Body of pancreas (tissue), 4 donors: ENCODE data around the gene LPP. TPM values are rescaled to one million over a fixed set of nuclear protein-coding genes. Genes with fewer than 3 reads are reported as not detected.

ENCODE experiments used
- ATAC-seq: fragments of 150-250 bp; one replicate; pipeline ENCODE4 v1.9.1; 2016
- DNase-seq, 4 donors: peaks; one replicate each; pipeline ENCODE4 v3.0.0-alpha.2; 2019
- H3K27ac ChIP-seq, 4 donors: fragments of 200-600 bp; sonication (generic); 1 replicate in 3 of 4; 2 replicates in 1 of 4; pipeline versions ENCODE4 v1.5.1 to v1.6.1; 2016 to 2019; ENCODE audit warnings: mild to moderate bottlenecking in 1 of 4, mixed read lengths in 1 of 4, moderate library complexity in 1 of 4
- H3K27me3 ChIP-seq, 2 donors: fragments of 200-600 bp; sonication (generic); one replicate each; pipeline ENCODE4 v1.6.0; 2016; ENCODE audit warnings: mild to moderate bottlenecking in 1 of 2
- H3K36me3 ChIP-seq, 2 donors: fragments of 200-600 bp; sonication (generic); replicated peaks in 1 of 2; 2 replicates each; pipeline ENCODE4 v1.5.1; 2016; ENCODE audit warnings: low read depth in 2 of 2; ENCODE audit not compliant: insufficient read depth in 1 of 2
- H3K4me1 ChIP-seq: fragments of 200-600 bp; sonication (generic); one replicate; pipeline ENCODE4 v1.6.0; 2016
- H3K4me3 ChIP-seq, 2 donors: fragments of 200-600 bp; sonication (generic); 1 replicate in 1 of 2; 2 replicates in 1 of 2; pipeline ENCODE4 v1.5.1; 2016 to 2019
- H3K9me3 ChIP-seq, 3 donors: fragments of 200-600 bp; sonication (generic); 1 replicate in 2 of 3; 2 replicates in 1 of 3; pipeline ENCODE4 v1.5.1; 2016
- POLR2A ChIP-seq, 3 donors: fragments of 450-650 bp; IDR thresholded peaks; one replicate each; pipeline ENCODE4 v1.6.1; 2016; ENCODE audit warnings: antibody characterized with exemption in 3 of 3, mild to moderate bottlenecking in 2 of 3
- WGBS, 2 donors: methylation state at CpG; one replicate each; pipeline ENCODE4 v1.1.5; 2017; 5-methylcytosine and 5-hydroxymethylcytosine counted together
- intact Hi-C: fragments of 100-400 bp; cut with DNase I; formaldehyde crosslinking; loops from one replicate; pipeline ENCODE4 v1.15.1; 2023
- total RNA-seq, 2 donors: library from RNA; depleted of rRNA; stranded (reverse); fragments of >200 nt; gene quantifications; one replicate each; pipeline ENCODE4 v1.1.0, GENCODE V29; 2016
- TF ChIP-seq, protein P1 (sequence below), 7 experiments: fragments of 450-650 bp in 4 of 7; fragments of 200-600 bp in 3 of 7; sonication (generic) in 3 of 7; IDR thresholded peaks; one replicate each; pipeline ENCODE4 v1.5.1; 2016 to 2019; ENCODE audit warnings: antibody characterized with exemption in 7 of 7

The LPP gene
- total RNA-seq, 2 donors from 2014 or later, result 60.6 to 65.1 TPM

DNA sequence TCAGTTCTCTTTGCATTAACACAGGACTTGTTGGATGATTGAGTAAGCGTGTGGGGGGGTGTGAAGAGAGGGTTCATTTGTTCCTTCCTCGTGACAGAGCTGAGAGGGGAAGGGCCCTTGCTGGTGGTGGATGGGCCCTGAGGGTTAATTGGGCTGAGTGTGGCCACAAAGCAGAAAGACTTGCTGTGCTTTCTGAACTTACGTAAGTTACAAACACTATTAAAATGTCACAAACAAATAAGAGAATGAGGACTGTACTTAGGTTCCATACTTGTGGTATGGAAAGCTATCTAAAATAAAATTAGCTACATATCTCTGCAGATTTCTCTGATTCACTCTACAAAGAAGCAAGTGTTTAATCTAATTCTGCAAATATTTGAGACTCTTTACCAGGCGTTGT lies 231.3 kb downstream of the LPP start:
- H3K4me1 ChIP-seq, result peaks cover 34% of the 10 kb centered on the region
- intact Hi-C loops, result no loop called here
- no peaks in the 10 kb centered on the region for H3K9me3 ChIP-seq
- H3K27me3 ChIP-seq, result no peaks in the 10 kb centered on the region
- H3K27ac ChIP-seq, result no peak overlapping the region
- peak in 1 of 4 donors; percentile 43 for DNase-seq
- H3K36me3 ChIP-seq, result no peaks in the 10 kb centered on the region
- no peak overlapping the region for H3K4me3 ChIP-seq
- TF ChIP-seq, protein P1, sequence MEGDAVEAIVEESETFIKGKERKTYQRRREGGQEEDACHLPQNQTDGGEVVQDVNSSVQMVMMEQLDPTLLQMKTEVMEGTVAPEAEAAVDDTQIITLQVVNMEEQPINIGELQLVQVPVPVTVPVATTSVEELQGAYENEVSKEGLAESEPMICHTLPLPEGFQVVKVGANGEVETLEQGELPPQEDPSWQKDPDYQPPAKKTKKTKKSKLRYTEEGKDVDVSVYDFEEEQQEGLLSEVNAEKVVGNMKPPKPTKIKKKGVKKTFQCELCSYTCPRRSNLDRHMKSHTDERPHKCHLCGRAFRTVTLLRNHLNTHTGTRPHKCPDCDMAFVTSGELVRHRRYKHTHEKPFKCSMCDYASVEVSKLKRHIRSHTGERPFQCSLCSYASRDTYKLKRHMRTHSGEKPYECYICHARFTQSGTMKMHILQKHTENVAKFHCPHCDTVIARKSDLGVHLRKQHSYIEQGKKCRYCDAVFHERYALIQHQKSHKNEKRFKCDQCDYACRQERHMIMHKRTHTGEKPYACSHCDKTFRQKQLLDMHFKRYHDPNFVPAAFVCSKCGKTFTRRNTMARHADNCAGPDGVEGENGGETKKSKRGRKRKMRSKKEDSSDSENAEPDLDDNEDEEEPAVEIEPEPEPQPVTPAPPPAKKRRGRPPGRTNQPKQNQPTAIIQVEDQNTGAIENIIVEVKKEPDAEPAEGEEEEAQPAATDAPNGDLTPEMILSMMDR (IDR thresholded peaks at IDR 0.05), result no peak
- no peak for TF ChIP-seq POLR2A (IDR thresholded peaks at IDR 0.05)
- 66 to 70% methylated on average over 4 of the region's 4 CpGs for WGBS, 2 donors
- ATAC-seq, result no peak

DNA sequence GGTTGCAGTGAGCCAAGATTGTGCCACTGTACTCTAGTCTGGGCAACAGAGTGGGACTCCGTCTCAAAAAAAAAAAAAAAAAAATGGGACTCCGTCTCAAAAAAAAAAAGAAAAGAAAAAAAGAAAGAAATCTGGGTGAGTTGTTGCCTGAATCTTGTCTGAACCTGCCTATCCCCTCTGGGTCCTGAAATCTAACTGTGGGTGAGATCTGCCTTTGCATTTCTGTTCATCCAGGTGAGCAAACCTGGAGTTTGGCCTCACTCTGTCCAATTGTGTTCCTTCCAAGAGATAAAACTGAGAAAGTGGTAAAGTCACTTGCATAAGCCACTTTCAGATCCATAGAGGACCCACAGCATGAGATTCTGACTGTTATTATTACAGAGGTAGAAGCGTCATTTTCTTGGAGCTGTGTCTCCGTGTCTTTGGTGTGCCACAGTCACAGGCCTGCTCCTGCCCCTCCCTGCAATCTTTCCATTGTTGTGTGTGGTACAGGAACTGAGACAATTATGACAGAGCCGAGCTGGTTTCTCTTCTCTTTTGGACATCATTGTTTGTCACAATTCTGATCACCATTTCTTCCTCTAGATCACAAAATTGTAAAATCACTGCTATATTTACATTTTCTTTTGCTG lies 235.9 kb downstream of the LPP start:
- H3K9me3 ChIP-seq, result no peaks in the 10 kb centered on the region
- WGBS, 2 donors, result 60 to 63% methylated on average over 5 of the region's 5 CpGs
- H3K27ac ChIP-seq, result peak overlapping the region in 1 of 4 donors; percentile 47
- intact Hi-C loops, result no loop called here
- ATAC-seq (no peak), DNase-seq (peak in 2 of 4 donors; percentile 17 to 66)
- H3K4me1 ChIP-seq, result peaks cover 46% of the 10 kb centered on the region
- H3K36me3 ChIP-seq, result no peaks in the 10 kb centered on the region
- TF ChIP-seq POLR2A (IDR thresholded peaks at IDR 0.05), result no peak
- TF ChIP-seq, protein P1 (IDR thresholded peaks at IDR 0.05), result no peak
- H3K27me3 ChIP-seq, result no peaks in the 10 kb centered on the region
- no peak overlapping the region for H3K4me3 ChIP-seq

DNA sequence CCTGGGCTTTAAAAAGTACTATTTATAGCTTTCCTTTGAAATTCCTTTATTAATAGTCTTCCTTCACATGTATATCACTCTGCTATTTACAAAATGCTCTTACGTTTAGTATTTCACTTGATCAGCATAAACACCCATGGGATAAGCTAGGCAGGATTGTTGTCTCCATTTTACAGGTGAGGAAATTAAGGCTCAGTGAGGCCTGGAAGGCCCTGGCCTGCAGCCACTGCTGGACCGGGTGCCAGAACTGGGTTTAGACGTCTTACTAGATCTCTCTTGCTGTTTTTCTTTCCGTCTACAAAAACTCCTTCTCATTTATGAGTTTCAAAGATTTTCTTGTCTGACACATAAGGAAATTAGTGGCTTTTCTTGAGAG lies 236.4 kb downstream of the LPP start:
- H3K4me1 ChIP-seq, result peaks cover 46% of the 10 kb centered on the region
- ATAC-seq (no peak), DNase-seq (no peak)
- H3K27ac ChIP-seq, result peak overlapping the region in 1 of 4 donors; percentile 47
- 37 to 43% methylated on average over 4 of the region's 4 CpGs for WGBS, 2 donors
- no peak overlapping the region for H3K4me3 ChIP-seq
- intact Hi-C loops, result no loop called here
- H3K9me3 ChIP-seq, result no peaks in the 10 kb centered on the region
- no peaks in the 10 kb centered on the region for H3K27me3 ChIP-seq
- TF ChIP-seq, protein P1 (IDR thresholded peaks at IDR 0.05), result no peak
- no peaks in the 10 kb centered on the region for H3K36me3 ChIP-seq

DNA sequence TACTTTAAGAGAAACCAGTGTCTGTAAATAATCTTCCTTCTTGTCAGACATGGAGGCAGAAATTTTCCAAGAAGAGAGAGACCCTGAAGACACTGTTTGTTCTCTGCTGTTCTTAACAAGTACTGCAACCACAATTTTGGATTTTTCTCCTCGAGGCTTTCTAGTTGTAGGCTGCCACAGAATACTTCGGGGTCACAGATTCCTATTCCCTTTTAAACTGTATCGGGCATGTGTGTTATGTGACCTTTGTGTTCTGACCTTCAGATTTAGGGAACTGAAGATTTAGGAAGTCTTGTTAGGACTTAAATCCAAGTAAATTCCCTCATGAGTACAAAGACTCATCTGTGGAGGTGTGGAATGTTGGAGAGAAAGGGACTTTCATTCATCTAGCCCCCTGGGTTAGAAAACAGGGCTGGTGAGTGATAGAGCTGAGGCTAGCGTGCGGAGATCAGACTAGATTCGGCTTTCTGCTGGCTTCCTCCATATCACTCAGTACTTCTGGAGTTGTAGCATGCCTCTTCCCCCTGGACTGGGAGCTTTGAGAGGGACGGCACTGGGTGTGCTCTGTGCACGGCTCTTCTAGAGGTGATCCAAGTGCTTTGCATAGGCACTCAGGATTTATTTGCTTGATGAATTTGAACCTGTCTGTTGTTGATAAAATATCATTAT lies 237.0 kb downstream of the LPP start:
- ATAC-seq (no peak), DNase-seq (no peak)
- Histone ChIP-seq H3K9me3 (no peaks in the 10 kb centered on the region), H3K4me3 (no peak overlapping the region), H3K27me3 (no peaks in the 10 kb centered on the region), H3K36me3 (no peaks in the 10 kb centered on the region), H3K27ac (no peak overlapping the region), H3K4me1 (peaks cover 41% of the 10 kb centered on the region)
- 66 to 69% methylated on average over 8 of the region's 8 CpGs for WGBS, 2 donors
- intact Hi-C loops, result no loop called here
- TF ChIP-seq POLR2A (IDR thresholded peaks at IDR 0.05), result no peak
- TF ChIP-seq, protein P1 (IDR thresholded peaks at IDR 0.05), result no peak

DNA sequence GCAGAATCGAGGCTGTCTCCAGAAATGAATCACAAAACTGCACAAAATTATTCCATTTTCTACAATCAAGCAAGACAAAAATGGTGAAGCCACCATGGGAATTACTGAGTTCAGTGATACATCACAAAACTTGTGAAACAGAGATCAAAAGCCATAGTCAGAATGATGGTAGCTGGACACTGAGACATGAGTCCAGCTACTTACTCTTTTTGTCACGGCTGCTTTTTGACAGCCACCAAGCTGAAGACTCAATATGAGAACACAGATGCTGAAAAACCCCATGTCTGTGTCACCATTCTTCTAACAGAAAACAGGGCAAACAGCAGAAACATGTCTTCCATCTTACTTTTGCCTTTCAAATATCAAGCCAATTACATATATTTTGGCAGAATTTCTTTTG lies 237.6 kb downstream of the LPP start:
- intact Hi-C loops, result no loop called here
- Histone ChIP-seq H3K27ac (no peak overlapping the region), H3K4me3 (no peak overlapping the region), H3K36me3 (no peaks in the 10 kb centered on the region), H3K27me3 (no peaks in the 10 kb centered on the region), H3K9me3 (no peaks in the 10 kb centered on the region), H3K4me1 (peaks cover 41% of the 10 kb centered on the region)
- no peak for ATAC-seq
- no peak for DNase-seq
- TF ChIP-seq, protein P1 (IDR thresholded peaks at IDR 0.05), result no peak
- no peak for TF ChIP-seq POLR2A (IDR thresholded peaks at IDR 0.05)
- WGBS, 2 donors, result 93 to 100% methylated on average over 2 of the region's 2 CpGs
